AG04450 (cell line): ENCODE measurements around the gene CRYGN. TPM values are rescaled to one million over a fixed set of nuclear protein-coding genes. Genes with fewer than 3 reads are reported as not detected.

Source experiments
- CTCF ChIA-PET: fragments of 300-600, 350-600 bp; formaldehyde crosslinking; extraction: SDS; loops from one replicate; lab custom pipeline; 2022; ENCODE audit warnings: antibody characterized with exemption, inconsistent platforms; lab: Charles Lee
- POLR2A ChIA-PET: fragments of 350-600 bp; formaldehyde crosslinking; extraction: SDS; loops from one replicate; lab custom pipeline; 2021; ENCODE audit warnings: antibody characterized with exemption, inconsistent platforms; lab: Yijun Ruan, JAX
- DNase-seq: peaks from one replicate; pipeline ENCODE4 v3.0.0-alpha.2; 2011; ENCODE audit warnings: low read depth, low spot score
- H3K27ac ChIP-seq: one replicate; pipeline ENCODE4 v1.5.1; 2012; ENCODE audit warnings: low read depth, low read length, control low read depth
- H3K27me3 ChIP-seq: one replicate; pipeline ENCODE4 v1.6.0; 2012; ENCODE audit warnings: low read length; ENCODE audit not compliant: control insufficient read depth, insufficient read depth
- H3K4me3 ChIP-seq: 2 replicates; pipeline ENCODE4 v1.5.1; 2011; ENCODE audit warnings: mild to moderate bottlenecking, low read depth, low read length, control low read depth
- H3K9me3 ChIP-seq: 2 replicates; pipeline ENCODE4 v1.5.1; 2012; ENCODE audit warnings: low read length; ENCODE audit not compliant: control insufficient read depth, insufficient read depth
- CTCF ChIP-seq: IDR thresholded peaks from 2 replicates; pipeline ENCODE4 v1.5.1; 2011; ENCODE audit warnings: low read depth, low read length, control low read depth, inconsistent platforms
- polyA plus RNA-seq: library from polyadenylated mRNA; depleted of rRNA; stranded (reverse); fragments of >200 nt; gene quantifications from 2 replicates; pipeline ENCODE4 v1.2.3, GENCODE V29; 2011

Gene CRYGN
- polyA plus RNA-seq, 1 experiment = not detected

DNA sequence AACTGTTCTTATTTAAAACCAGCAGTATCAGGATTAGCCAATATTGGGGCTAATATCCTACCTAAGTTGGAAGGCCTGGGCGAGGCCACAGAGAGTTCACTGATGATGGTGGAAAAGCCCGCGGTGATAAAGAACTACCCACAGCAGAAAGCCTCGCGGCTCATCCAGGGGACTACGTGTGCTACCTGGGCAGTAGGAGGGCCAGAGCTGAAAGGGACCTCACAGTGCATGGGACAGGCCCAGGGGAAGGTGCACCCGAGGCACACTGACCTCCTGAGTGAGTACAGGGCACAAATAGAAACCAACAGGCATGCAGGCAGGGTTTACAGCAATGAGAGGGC, 31.5 kb downstream of the CRYGN start:
- no peak for DNase-seq
- peaks cover 65% of the 10 kb centered on the region for H3K27me3 ChIP-seq
- POLR2A ChIA-PET = no interaction called here
- TF ChIP-seq CTCF = no peak
- H3K4me3 ChIP-seq = no peak overlapping the region
- CTCF ChIA-PET = no interaction called here
- H3K9me3 ChIP-seq = peaks cover 4% of the 10 kb centered on the region; the same call in 1 of the 2 replicates
- H3K27ac ChIP-seq = no peak overlapping the region

- Histone ChIP-seq H3K27me3 (peaks cover 61% of the 10 kb centered on the region), H3K4me3 (no peak overlapping the region), H3K27ac (no peak overlapping the region), H3K9me3 (peaks cover 4% of the 10 kb centered on the region; the same call in 1 of the 2 replicates)
- no peak for TF ChIP-seq CTCF
- POLR2A ChIA-PET = no interaction called here
- CTCF ChIA-PET = no interaction called here
- no peak for DNase-seq
These were observed 32.9 kb downstream of the CRYGN start for GRCh38 chr7:151406886-151407583.

DNA sequence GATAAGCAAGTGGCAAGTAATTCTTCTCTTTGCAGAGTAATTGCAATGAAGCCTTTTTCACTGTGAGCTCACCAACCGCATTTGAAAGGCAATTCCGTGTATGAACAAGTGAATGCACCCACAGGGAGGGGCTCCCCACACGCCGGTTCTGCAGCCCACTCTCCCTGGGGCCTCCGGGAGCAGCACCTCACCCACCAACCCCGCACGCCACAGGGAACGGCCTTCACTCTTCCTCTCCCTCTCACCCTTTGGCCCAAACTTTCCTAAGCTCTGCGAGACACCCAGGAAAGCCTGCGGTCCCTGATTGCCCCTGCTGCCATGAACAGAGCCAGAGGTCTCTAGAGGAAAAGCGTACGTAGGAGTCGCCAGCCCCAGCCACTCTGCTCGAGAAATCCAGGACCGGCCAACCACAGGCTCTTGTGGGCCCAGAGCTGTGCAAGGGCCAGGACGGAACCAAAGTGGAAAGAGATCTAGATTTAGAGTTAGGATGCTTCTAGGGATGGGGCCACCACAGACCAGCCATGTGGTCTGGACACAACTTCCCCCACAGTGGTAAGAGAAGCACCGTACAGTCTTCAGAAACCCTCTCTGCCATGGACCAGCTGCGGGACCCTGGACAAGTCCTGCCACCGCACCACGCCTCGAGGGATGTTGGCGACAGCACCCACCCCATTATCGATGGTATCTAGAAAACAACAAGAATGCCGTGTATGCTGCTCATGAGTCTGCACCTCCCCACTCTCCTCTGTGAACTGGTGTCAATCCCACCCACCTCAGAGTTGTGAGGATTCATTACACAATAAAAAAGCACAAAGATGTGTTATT, 33.7 kb downstream of the CRYGN start:
- ChIA-PET CTCF (no interaction called here), POLR2A (no interaction called here)
- DNase-seq = no peak
- Histone ChIP-seq H3K9me3 (peaks cover 4% of the 10 kb centered on the region; the same call in 1 of the 2 replicates), H3K27me3 (peaks cover 54% of the 10 kb centered on the region), H3K4me3 (no peak overlapping the region), H3K27ac (no peak overlapping the region)
- no peak for TF ChIP-seq CTCF

DNA sequence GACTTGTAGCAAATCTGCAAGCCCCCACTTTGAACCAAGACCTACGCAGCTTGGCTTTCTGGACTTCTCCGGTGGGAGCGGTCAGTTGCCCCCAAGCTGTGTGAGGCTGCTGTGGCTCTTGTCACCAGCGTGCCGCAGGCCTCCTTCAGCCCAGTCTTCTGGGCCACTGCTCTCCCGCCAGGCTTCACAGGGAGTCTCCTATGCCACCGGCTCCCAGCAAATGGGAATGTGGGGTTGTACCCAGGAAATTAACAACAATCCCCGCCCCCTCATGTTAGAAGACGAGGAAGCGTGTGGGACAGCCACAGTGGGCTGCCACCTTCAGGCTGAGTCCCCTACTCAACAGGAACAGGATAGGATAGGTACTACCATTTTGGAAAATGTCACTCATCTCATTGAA, 34.4 kb downstream of the CRYGN start:
- no peak for TF ChIP-seq CTCF
- Histone ChIP-seq H3K4me3 (no peak overlapping the region), H3K9me3 (peaks cover 4% of the 10 kb centered on the region; the same call in 1 of the 2 replicates), H3K27ac (no peak overlapping the region), H3K27me3 (peaks cover 47% of the 10 kb centered on the region)
- no peak for DNase-seq
- POLR2A ChIA-PET = no interaction called here
- CTCF ChIA-PET = no interaction called here

GRCh38 chr7:151405056-151405455, 34.9 kb downstream of the CRYGN start:
- TF ChIP-seq CTCF = no peak
- CTCF ChIA-PET = no interaction called here
- H3K27me3 ChIP-seq = peaks cover 42% of the 10 kb centered on the region
- H3K9me3 ChIP-seq = no peaks in the 10 kb centered on the region; the same call in 1 of the 2 replicates
- no peak for DNase-seq
- no peak overlapping the region for H3K4me3 ChIP-seq
- H3K27ac ChIP-seq = no peak overlapping the region
- POLR2A ChIA-PET = no interaction called here
